Spleen (tissue), 7 donors: ENCODE results near the gene RYR3.

ENCODE experiments used
- CTCF ChIP-seq, 11 experiments: fragments of 200-600 bp in 7 of 11; fragments of 450-650 bp in 4 of 11; sonication (generic) in 4 of 11; IDR thresholded peaks in 8 of 11; conservative IDR thresholded peaks in 3 of 11; 1 replicate in 7 of 11; 2 replicates in 4 of 11; pipeline versions ENCODE4 v1.4.0 to v1.8.0; 2016 to 2021; ENCODE audit warnings: antibody characterized with exemption in 11 of 11, inconsistent platforms in 4 of 11, mild to moderate bottlenecking in 1 of 11
- POLR2A ChIP-seq, 3 donors: fragments of 450-650 bp; IDR thresholded peaks; one replicate each; pipeline ENCODE4 v1.5.1; 2017; ENCODE audit warnings: antibody characterized with exemption in 3 of 3, mild to moderate bottlenecking in 1 of 3
- POLR2AphosphoS5 ChIP-seq, 3 donors: sonication (generic); formaldehyde crosslinking; IDR thresholded peaks; one replicate each; pipeline ENCODE4 v1.5.1; 2017; ENCODE audit warnings: antibody characterized with exemption in 3 of 3
- donor health status: DM: no; HTN: no; CAD: no; lungs with moderate emphysema.
- donor health status: DM: no; HTN: no; CAD: no.
- donor health status: DM: no; HTN: no; CAD: no.

GRCh38 chr15:33539825-33540573 lies 229.2 kb downstream of the RYR3 start:
- TF ChIP-seq CTCF (IDR thresholded peaks at IDR 0.05 in 8 of 11, conservative IDR thresholded peaks at IDR 0.05 in 3 of 11) (no peak), POLR2A (IDR thresholded peaks at IDR 0.05) (no peak), POLR2AphosphoS5 (IDR thresholded peaks at IDR 0.05) (no peak)
